Neuron (in vitro differentiated cells): ENCODE results near the gene EVL.
"Not testable (repeated sequence)": the region's sequence is repeated elsewhere in the genome, so short reads cannot be mapped to it uniquely, and the experiment has no call there.

Experiments used
- H2AFZ ChIP-seq: one replicate; pipeline ENCODE4 v1.6.1; 2013; ENCODE audit warnings: low read depth, mild to moderate bottlenecking, inconsistent platforms, low read length, moderate library complexity
- H3K27me3 ChIP-seq: one replicate; pipeline ENCODE4 v1.6.1; 2013; ENCODE audit warnings: low read length; ENCODE audit not compliant: insufficient read depth
- H3K36me3 ChIP-seq: one replicate; pipeline ENCODE4 v1.6.1; 2013; ENCODE audit warnings: low read length; ENCODE audit not compliant: insufficient read depth
- H3K4me1 ChIP-seq: one replicate; pipeline ENCODE4 v1.6.1; 2013; ENCODE audit warnings: low read length; ENCODE audit not compliant: insufficient read depth
- H3K4me3 ChIP-seq: 2 replicates; pipeline ENCODE4 v1.5.1; 2013; ENCODE audit warnings: mild to moderate bottlenecking, low read length, moderate library complexity
- H3K9me3 ChIP-seq: one replicate; pipeline ENCODE4 v1.6.1; 2013; ENCODE audit warnings: low read length

Gene EVL

GRCh38 chr14:100065111-100065871, at the start of gene EVL:
Gene EVL, plus strand, starts transcription at chr14:100065422. Its CDS starts 79 bp downstream, at chr14:100065501.
- Histone ChIP-seq H3K9me3 (no peaks in the 10 kb centered on the region), H2AFZ (no peak within 1 kb of the TSS), H3K4me1 (no peaks in the 10 kb centered on the region), H3K36me3 (no peaks in the 10 kb centered on the region), H3K27me3 (no peaks in the 10 kb centered on the region), H3K4me3 (no peak within 1 kb of the TSS)

DNA sequence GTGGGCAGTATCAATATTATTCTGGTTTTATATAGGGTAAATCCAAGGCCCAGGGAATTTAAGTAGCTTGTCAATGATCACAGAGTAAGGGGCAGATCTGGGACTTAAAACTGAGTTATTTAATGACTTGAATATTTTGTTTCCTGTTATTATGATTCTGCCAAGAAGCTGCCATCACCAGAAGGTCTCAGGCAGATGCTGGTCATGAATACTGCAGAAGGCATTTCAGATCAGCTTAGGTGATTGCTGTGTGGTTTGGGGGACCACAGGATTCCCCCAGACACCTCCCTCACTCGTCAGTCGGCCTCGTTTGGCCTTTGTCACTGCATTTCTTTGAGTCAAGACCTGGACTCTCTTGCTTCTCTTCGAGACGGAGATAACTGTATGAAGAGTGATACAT, 47.7 kb upstream of the EVL start:
- no peaks in the 10 kb centered on the region for H3K36me3 ChIP-seq
- H3K4me1 ChIP-seq: peaks cover 40% of the 10 kb centered on the region
- H3K4me3 ChIP-seq: no peak overlapping the region
- H2AFZ ChIP-seq: no peak overlapping the region
- peaks cover 2% of the 10 kb centered on the region for H3K9me3 ChIP-seq
- H3K27me3 ChIP-seq: no peaks in the 10 kb centered on the region

DNA sequence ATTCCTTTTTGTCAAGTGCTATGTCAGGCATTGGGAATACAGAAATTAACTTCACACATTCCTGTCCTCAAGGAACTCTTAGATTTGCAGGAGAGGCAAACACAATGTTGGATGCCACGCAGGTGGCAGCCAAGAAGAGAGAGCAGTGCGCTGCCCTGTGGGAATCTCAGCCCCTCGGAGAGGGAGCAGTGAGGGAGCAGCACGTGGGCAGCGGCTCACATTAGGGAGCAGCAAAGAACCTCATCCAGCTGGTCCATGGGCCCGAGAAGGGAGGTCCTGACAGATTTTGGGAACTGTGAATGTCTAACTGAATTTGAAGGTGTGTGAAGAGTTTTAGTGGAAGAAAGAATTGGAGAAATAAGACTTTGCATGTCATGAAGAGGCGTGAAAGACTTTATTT, 47.2 kb upstream of the EVL start:
- Histone ChIP-seq H3K4me1 (peaks cover 40% of the 10 kb centered on the region), H2AFZ (no peak overlapping the region), H3K9me3 (no peaks in the 10 kb centered on the region), H3K4me3 (no peak overlapping the region), H3K27me3 (no peaks in the 10 kb centered on the region), H3K36me3 (no peaks in the 10 kb centered on the region)

- no peak overlapping the region for H3K4me3 ChIP-seq
- no peaks in the 10 kb centered on the region for H3K9me3 ChIP-seq
- H3K36me3 ChIP-seq: no peaks in the 10 kb centered on the region
- H3K27me3 ChIP-seq: no peaks in the 10 kb centered on the region
- H3K4me1 ChIP-seq: peaks cover 40% of the 10 kb centered on the region
- H2AFZ ChIP-seq: no peak overlapping the region
Measured at GRCh38 chr14:100018482-100018881, 46.7 kb upstream of the EVL start.

DNA sequence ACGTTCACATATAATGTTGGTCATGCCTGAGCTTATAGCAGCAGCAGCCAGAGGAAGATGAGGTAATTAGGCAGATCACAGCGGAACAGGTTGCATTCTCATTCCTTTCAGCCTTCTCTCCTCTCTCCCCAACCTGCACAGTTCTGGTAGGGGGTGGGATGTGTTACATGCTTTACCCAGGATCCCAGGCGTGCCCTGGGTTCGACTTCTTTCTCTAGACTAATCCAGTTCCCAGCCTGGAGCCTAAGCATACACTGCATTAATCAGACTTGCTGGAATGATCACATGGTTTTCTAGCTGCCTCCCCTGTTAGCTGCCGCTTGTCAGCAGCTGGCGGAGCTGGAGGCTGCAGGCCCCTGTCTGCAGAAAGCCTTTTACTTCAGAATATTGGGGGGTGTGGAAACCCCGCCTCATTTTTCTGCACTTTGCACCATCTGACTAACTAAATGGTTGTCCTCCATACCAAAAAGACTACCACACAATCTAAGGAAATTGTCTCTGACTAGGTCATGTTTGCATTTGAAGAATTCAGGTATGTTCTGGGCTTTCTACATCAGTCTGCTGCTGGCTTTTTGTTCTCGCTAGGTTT, 46.0 kb upstream of the EVL start:
- Histone ChIP-seq H3K4me1 (peaks cover 40% of the 10 kb centered on the region), H3K27me3 (no peaks in the 10 kb centered on the region), H3K9me3 (no peaks in the 10 kb centered on the region), H3K36me3 (no peaks in the 10 kb centered on the region), H3K4me3 (peak overlapping the region; percentile 28), H2AFZ (no peak overlapping the region)

GRCh38 chr14:100020629-100021028, 44.6 kb upstream of the EVL start:
- no peak overlapping the region for H2AFZ ChIP-seq
- H3K36me3 ChIP-seq: no peaks in the 10 kb centered on the region
- no peaks in the 10 kb centered on the region for H3K9me3 ChIP-seq
- peaks cover 40% of the 10 kb centered on the region for H3K4me1 ChIP-seq
- no peak overlapping the region for H3K4me3 ChIP-seq
- no peaks in the 10 kb centered on the region for H3K27me3 ChIP-seq

- Histone ChIP-seq H3K4me1 (peaks cover 35% of the 10 kb centered on the region), H2AFZ (no peak overlapping the region), H3K27me3 (no peaks in the 10 kb centered on the region), H3K4me3 (no peak overlapping the region), H3K36me3 (no peaks in the 10 kb centered on the region), H3K9me3 (no peaks in the 10 kb centered on the region)
Measured at GRCh38 chr14:100022772-100023451, 42.3 kb upstream of the EVL start.

GRCh38 chr14:100025111-100025510, 40.1 kb upstream of the EVL start:
- Histone ChIP-seq H3K4me3 (no peak overlapping the region), H3K9me3 (no peaks in the 10 kb centered on the region), H2AFZ (no peak overlapping the region), H3K4me1 (peaks cover 14% of the 10 kb centered on the region), H3K27me3 (no peaks in the 10 kb centered on the region), H3K36me3 (no peaks in the 10 kb centered on the region)

- no peaks in the 10 kb centered on the region for H3K9me3 ChIP-seq
- H3K4me3 ChIP-seq: no peak overlapping the region
- H3K27me3 ChIP-seq: no peaks in the 10 kb centered on the region
- H3K4me1 ChIP-seq: no peaks in the 10 kb centered on the region
- H3K36me3 ChIP-seq: no peaks in the 10 kb centered on the region
- no peak overlapping the region for H2AFZ ChIP-seq
Measured at GRCh38 chr14:100027771-100028490, 37.3 kb upstream of the EVL start.

- H3K4me1 ChIP-seq: no peaks in the 10 kb centered on the region
- no peaks in the 10 kb centered on the region for H3K9me3 ChIP-seq
- no peak overlapping the region for H3K4me3 ChIP-seq
- no peak overlapping the region for H2AFZ ChIP-seq
- H3K36me3 ChIP-seq: no peaks in the 10 kb centered on the region
- H3K27me3 ChIP-seq: no peaks in the 10 kb centered on the region
Measured at GRCh38 chr14:100028990-100029677, 36.1 kb upstream of the EVL start.

GRCh38 chr14:100030006-100030405, 35.2 kb upstream of the EVL start:
- not testable (repeated sequence) for H3K4me1 ChIP-seq, H3K27me3 ChIP-seq, H3K4me3 ChIP-seq, H3K36me3 ChIP-seq, H2AFZ ChIP-seq, H3K9me3 ChIP-seq

GRCh38 chr14:100030452-100031153, 34.6 kb upstream of the EVL start:
- H3K9me3 ChIP-seq: no peaks in the 10 kb centered on the region
- no peaks in the 10 kb centered on the region for H3K4me1 ChIP-seq
- H3K4me3 ChIP-seq: no peak overlapping the region
- no peaks in the 10 kb centered on the region for H3K36me3 ChIP-seq
- no peaks in the 10 kb centered on the region for H3K27me3 ChIP-seq
- H2AFZ ChIP-seq: no peak overlapping the region
